Measurements from ENCODE around the gene ENKD1.

ENKD1 gene

GRCh38 chr16:67678354-67679023 lies 11.9 kb upstream of the ENKD1 start:
- no peak for DNase-seq (ENCODE audit: low read depth)

- DNase-seq (ENCODE audit: low read depth), result no peak
Measured at GRCh38 chr16:67677712-67678111, 11.2 kb upstream of the ENKD1 start.

GRCh38 chr16:67676939-67677338 lies 10.4 kb upstream of the ENKD1 start:
- no peak for DNase-seq (ENCODE audit: low read depth)

GRCh38 chr16:67676516-67676915 lies 10.0 kb upstream of the ENKD1 start:
- DNase-seq (ENCODE audit: low read depth), result no peak

- DNase-seq (ENCODE audit: low read depth), result no peak
Measured at GRCh38 chr16:67675999-67676398, 9.4 kb upstream of the ENKD1 start.

GRCh38 chr16:67675579-67675935 lies 9.0 kb upstream of the ENKD1 start:
- no peak for DNase-seq (ENCODE audit: low read depth)

GRCh38 chr16:67674851-67675578 lies 8.5 kb upstream of the ENKD1 start:
- no peak for DNase-seq (ENCODE audit: low read depth)

- no peak for DNase-seq (ENCODE audit: low read depth)
Measured at GRCh38 chr16:67673712-67674580, 7.4 kb upstream of the ENKD1 start.

- DNase-seq (ENCODE audit: low read depth), result no peak
Measured at GRCh38 chr16:67672739-67673662, 6.5 kb upstream of the ENKD1 start.

GRCh38 chr16:67672306-67672705 lies 5.8 kb upstream of the ENKD1 start:
- no peak for DNase-seq (ENCODE audit: low read depth)

- no peak for DNase-seq (ENCODE audit: low read depth)
Measured at GRCh38 chr16:67669499-67670101, 3.0 kb upstream of the ENKD1 start.

GRCh38 chr16:67668495-67669157 lies 2.1 kb upstream of the ENKD1 start:
- DNase-seq (ENCODE audit: low read depth), result no peak

GRCh38 chr16:67667817-67668494 lies 1.4 kb upstream of the ENKD1 start:
- DNase-seq (ENCODE audit: low read depth), result peak; percentile 81

- no peak for DNase-seq (ENCODE audit: low read depth)
Measured at GRCh38 chr16:67667453-67667816, 885 bp upstream of the ENKD1 start.

GRCh38 chr16:67666032-67666551 lies 458 bp downstream of the ENKD1 start:
- DNase-seq (ENCODE audit: low read depth), result no peak

GRCh38 chr16:67665598-67665997 lies 952 bp downstream of the ENKD1 start:
- DNase-seq (ENCODE audit: low read depth), result no peak

GRCh38 chr16:67664871-67665270 lies 1.7 kb downstream of the ENKD1 start:
- no peak for DNase-seq (ENCODE audit: low read depth)

- DNase-seq (ENCODE audit: low read depth), result no peak
Measured at GRCh38 chr16:67664258-67664657, 2.3 kb downstream of the ENKD1 start.

- no peak for DNase-seq (ENCODE audit: low read depth)
Measured at GRCh38 chr16:67663877-67664222, 2.7 kb downstream of the ENKD1 start.

Measured in HS-27A (cell line).